Measurements from ENCODE around the gene GNAI3.

DNA sequence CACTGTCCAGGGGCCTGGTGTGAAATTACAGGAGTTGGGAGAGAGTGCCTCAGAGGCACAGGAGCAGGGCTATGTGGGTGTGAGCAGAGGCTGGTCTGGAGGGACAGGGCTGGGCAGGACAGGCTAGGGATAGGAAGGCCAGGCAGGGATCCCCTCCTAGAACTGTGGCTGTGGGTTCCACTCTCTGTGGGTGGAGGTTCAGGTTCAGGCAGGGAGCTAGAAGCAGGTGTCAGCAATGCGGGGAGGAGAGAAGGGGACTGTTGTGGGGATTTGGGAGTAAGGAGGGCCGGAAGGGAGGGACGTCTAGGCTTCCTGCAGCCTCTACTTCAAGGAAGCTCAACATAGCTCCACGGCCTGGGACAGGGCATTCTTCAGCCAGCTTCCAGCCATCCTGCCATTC lies 17.0 kb upstream of the GNAI3 start:
- TF ChIP-seq EZH2 (IDR thresholded peaks at IDR 0.05; ENCODE audit: insufficient read depth, poor library complexity, severe bottlenecking) (no peak), EZH2phosphoT487 (IDR thresholded peaks at IDR 0.05; ENCODE audit: insufficient read depth, low read depth) (no peak)

Measured in GM23248 (cell line).